Stimulated activated CD4-positive, alpha-beta T cell treated with anti-CD3 and anti-CD28 coated beads, TNF-alpha, amount 100 ng/mL, for 1 hour (primary cell): Measurements from ENCODE around the gene FBXO48.
A peak's percentile ranks its signal among the peaks of the same experiment; 100 is the strongest.
"Not testable (repeated sequence)": the region's sequence is repeated elsewhere in the genome, so short reads cannot be mapped to it uniquely, and the experiment has no call there.

Experiments
- DNase-seq, 3 donors: peaks; one replicate each; pipeline ENCODE4 v3.0.0-alpha.2; 2020; ENCODE audit warnings: low read depth in 3 of 3, low spot score in 1 of 3

Gene FBXO48

DNA sequence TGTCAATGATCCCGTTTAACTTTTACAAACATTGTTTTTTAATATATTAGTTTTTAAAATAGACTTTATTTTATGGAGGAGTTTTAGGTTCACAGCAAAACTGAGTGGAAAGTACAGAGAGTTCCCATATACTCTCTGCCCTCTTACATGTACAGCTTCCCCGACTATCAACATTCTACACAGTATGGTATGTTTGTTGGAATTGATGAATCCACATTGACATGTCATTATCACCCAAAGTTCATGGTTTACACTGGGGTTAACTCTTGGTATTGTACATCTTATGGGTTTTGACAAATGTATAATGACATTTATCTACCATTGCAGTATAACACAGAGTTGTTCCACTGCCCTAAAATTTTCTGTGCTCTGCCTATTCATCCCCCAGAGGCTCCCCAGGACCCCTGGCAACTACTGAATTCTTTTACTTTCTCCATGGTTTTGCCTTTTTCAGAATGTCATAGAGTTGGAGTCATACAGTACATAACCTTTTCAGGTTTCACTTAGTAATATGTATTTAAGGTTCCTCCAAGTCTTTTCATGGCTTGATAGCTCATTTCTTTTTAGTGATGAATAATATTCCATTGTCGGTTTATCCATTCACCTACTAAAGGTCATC is 5.8 kb upstream of the FBXO48 start:
- DNase-seq, result no peak

DNA sequence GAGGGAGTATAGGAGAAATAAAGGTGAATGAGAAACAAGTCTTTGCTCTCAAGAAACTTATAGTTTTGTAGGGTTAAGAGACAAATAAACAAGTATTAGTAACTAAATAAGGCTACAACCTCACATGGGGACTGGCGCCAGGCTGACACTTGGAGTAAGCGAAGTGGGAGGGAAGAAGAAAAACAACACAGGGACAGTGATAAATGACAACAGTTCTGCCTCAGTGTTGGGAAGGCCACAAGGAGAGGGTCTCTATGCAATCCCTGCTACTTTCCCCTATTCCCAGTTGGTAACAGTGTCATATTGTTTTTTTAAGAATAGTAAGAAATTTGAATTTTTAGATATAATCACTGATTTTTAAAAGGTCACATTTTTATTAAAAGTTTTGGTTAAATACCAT is 4.3 kb upstream of the FBXO48 start:
- no peak for DNase-seq

DNA sequence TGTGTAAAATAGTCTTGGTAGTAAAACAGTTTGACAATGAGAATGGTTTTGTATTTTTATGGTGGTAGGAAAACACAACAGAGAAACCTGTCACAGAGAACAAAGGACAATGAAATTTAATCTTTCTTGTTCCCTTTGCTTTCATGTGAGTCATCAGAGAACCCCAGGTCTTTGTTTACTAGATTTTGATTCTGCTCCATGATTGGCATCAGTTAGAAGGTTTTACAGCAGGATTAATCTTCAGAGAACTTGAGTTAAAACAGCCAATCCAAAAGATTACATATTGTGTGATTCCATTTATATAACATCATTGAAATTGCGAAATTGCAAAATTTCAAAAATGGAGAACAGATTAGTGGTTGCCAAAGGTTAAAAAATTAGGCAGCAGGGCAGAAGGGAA is 2.8 kb upstream of the FBXO48 start:
- no peak for DNase-seq

DNA sequence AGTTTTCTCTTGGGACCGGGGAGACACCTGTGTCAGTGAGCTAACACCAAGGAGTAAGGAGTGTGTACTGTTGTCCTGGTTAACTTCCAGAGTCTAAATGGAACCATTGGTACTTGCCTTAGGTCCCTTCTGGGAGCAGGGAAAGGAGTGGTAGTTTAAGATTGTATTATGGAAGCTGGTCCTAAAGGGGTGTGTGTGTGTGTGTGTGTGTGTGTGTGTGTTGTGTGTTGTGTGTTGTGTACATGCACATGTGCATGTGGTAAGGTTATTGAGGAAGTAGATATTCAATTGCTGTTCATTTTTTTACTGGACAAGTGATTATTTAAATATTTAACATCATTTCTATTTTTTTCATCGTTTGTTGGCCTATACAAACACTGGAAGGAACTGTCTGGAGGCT is 1.7 kb upstream of the FBXO48 start:
- DNase-seq, result no peak

DNA sequence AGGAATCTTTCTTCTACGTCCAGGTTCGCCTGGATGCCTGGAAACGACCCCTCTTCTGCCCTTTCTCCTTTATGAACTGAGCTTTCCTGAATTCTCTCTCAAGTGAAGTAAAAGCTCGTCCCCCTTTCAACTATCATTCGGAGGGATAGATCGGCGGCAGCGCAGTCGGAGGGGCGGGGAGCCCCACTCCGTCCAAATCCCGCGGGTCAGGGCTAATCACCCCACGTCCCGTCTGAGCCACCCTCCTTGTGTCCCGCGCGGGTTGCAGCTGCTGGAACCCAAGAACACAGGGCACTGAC is 367 bp downstream of the FBXO48 start:
- DNase-seq, result no peak

DNA sequence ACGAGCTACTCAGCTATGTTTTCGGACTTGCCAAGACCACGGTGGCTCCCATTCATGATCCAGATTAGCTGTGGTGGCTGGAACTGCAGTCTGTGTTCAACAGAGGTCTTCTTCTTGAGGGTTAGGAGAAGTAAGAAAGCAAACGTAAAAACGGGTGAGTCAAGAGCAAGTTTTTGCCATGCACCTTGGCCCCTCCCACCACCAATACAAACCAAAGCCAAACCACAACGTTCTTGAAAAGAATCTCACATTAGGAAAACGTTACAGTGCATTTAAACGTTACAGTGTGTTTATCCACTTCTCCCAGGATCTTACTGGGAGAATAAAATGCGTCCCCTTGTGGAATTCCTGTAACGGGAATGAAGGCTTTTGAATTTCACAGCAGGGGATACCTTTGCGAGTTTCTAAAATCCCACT is 725 bp downstream of the FBXO48 start:
- no peak for DNase-seq

DNA sequence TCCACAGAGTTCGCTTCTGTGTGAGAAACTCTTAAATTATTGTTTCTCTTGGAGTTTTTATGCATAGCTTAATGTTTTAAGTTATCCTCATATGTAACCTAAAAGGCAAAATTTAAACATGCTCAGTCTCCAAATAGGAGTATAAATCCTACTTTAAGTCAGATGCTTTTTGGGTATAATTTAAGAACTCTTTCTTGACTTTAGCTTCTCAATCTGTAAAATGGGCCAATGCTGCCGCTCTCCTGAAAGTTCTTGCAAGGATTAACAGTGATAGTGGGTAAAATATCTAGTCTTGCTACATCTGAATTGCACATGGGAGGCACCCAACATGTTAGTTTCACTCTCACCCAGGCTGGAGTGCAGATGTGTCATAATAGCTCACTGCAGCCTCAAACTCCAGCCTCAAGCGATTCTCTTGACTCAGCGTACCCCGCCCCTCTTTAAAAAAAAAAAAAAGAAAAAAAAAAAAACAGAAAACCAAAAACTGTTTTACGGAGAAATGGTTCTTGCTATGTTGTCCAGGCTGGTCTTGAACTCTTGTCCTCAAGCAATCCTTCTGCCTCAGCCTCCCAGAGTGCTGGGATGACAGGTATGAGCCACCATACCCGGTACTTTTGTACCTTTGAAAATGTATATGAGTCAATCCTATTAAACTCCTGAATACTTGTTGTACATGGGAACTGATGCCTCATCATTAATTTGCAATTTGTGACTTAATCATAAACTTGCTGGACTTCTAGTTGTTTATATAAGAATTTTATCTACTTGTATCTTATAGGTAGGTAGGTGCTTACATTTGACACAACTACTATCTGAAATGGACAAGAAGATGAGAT is 1.8 kb downstream of the FBXO48 start:
- no peak for DNase-seq

DNA sequence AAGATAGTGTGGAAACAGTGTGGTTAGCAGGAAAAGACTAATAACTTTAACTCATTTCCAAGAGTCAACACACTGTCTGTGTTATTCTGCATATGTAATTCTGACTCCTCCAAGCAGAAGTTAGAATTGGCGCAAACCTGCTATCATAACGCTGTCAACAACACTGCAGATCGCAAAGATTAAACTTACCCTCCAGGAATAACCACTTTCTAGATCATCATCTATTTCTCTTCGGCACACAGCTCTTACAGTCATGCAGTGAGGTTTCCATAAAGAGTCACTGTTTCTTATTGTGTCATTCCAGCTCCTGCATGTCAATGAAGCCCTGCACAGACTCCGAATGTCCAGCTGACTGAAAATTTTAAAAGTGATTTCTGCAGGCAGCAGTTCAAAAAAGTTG is 2.4 kb downstream of the FBXO48 start:
- DNase-seq, result no peak

DNA sequence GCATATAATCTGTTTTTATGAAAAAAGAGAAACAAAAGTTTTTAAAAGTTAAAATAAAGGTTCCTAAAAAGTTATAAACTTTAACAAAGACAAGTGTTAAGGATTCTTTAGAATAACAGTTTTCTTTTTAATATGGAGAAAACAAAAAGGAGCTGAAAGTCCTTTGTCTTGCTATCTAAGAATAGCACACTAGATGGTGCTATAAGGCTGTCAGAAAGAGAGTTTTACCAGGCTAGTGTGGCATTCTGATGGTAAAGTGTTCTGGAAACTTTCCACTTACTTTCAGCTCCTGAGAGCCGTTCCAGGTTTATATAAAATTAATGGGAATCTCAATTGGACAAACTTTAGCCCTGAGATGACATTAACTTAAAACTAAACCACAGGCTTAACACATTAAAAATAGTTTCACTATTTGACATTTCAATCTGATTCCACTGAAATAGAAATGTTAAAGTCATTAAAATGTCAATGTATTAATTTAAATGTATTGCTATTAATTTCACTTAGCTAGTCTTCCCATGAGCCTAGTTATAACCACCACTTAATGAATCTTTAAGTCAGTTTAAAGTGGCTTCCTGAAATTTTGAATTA is 3.7 kb downstream of the FBXO48 start:
- no peak for DNase-seq

DNA sequence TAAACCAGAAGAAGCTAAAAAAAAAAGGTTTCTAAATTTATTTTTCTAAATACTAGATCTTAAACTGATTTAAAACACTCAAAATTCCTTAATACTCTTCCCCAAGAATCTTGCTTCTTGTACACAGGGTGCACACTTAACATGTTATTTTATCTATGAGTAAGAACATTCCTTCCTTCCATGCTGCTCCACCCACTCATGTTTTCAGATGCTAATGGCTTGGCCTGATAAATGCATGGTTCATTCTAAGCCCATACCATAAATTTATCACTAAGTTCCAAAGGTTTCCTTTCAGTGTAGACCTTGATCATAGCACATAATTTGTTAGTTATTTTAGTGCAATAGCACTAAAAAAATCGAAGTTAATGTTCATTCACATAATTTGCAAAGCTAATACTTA is 8.1 kb downstream of the FBXO48 start:
- DNase-seq, result no peak

DNA sequence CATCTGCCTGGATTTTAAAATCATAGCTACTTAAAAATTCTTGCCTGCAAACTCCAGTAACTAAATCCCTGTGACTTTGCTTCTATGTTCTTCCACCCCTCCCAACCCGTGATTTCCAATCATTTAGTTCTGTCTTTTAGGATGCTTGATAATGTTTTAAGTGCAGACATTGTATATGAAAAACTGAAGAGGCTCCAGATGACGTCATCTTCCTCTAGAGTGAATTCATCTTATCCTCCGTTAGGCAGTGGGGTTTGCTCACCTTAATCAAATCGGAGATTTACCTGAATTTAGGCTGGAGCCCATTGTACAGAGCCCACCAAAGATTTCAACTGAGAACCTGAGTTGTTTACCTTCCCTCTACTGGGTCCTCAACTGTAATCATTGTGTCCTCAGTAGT is 10.9 kb downstream of the FBXO48 start:
- no peak for DNase-seq

DNA sequence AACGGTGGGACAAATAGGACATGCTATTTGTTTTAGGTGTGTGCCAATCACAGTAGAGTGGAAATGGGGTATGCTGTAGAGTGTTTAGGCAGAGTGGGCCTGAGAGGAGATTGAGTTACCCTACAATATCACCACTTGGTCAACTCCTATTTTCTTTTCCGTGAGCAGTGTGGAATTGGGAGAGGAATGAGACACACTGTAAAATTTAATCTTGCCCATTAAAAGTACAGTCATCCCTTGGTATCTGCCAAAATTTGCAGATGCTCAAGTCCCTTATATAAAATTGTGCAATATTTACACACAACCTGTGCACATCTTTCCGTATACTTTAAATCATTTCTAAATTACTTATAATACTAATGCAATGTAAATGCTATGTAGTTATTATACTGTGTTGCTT is 12.4 kb downstream of the FBXO48 start:
- DNase-seq, result no peak

DNA sequence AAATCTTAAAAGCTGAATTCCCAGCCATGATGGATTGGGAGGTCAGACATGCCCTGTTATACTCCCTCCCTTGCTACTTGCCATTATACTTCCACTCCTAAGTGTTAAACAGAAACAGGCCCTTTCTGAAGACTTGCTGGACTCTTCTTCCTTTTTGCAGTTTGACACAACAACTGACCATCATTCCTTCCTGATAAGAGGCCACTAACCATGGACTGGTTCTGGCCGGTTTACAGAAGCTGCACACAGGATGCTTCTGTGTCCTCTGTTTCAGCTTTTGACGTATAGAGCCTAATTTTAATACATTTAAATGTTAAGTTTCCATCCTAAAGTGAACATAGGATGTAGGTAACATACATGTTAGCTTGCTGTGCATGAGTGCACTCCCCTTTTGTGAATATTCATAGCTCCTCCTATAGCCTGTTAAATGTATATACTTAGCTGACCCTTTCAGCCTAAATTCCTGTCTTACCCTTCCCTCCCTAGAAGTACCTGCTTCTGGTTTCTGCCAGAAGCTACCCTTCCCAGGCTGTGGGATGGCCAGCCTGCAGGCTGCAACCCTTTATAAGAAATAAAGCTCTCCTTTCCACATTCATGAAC is 13.2 kb downstream of the FBXO48 start:
- no peak for DNase-seq

DNA sequence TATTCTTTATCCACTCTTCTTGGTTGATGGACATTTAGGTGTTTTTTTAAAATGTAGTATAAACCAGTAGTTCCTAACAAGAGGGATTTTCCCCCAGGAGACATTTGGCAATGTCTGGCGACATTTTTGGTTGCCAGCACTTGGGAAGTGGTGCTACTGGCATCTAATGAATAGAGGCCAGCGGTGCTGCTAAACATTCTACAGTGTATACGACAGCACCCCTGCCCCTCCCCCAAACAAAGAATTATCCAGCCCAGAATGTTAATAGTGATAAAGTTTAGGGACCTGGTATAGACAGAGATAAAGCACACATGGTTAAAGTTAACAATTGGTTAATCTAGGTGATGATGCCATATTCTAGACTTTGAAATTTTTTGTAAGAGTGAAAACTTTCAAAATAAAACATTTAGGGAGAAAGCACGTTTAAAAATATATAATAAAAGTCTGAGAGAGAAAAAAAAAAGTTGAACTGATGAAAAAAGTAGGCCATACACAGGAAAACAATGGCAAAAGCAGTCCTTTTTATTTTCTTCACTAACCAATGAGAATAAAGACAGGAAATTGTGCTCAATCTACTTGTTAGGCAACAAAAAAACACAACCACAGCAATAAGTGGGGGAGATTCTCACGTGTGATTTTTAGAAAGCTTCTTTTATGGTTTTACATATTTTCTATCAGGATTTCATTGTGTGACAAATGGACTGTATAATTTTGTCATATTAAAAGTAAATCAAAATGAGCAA is 14.8 kb downstream of the FBXO48 start:
- no peak for DNase-seq

DNA sequence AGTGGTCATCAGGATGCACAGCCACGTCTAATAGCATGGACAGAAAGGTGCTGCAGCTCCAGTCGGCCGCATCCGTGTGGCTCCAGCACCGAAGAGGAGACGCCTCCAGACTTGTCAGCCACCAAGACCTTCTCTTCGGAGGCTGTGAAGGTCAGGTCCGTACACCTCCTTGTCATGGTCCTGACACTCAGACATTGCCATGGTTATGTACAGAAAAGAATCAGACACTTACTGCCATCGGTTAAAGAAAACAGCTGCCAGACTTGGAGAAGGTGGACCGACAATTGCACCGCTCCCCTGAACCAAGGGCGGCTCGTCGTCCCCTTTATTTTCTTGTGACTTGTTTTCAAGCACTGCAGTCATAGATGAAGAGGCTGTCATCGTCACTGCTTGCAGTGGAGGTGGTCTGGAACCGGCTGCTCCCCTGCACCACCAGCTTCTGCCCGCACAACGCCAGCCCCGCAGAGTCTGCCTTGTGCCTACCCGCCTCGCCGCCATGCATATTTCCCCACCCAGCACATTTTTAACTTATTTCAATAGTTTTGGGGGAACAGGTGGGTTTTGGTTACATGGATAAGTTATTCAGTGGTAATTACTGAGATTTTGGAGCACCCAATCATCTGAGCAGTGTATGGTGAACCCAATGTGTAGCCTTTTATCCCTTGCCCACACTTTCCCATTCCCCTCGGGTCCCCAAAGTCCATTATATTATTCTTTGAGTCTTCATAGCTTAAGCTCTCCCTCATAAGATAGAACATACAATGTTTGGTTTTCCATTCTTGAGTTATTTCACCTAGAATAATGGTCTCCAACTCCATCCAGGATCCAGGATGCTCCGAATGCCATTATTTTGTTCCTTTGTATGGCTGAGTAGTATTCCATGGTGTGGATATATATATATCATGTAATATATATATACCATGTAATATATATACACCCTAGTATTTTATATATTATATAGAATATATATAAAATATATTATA is 18.1 kb downstream of the FBXO48 start:
- DNase-seq, result no peak

DNA sequence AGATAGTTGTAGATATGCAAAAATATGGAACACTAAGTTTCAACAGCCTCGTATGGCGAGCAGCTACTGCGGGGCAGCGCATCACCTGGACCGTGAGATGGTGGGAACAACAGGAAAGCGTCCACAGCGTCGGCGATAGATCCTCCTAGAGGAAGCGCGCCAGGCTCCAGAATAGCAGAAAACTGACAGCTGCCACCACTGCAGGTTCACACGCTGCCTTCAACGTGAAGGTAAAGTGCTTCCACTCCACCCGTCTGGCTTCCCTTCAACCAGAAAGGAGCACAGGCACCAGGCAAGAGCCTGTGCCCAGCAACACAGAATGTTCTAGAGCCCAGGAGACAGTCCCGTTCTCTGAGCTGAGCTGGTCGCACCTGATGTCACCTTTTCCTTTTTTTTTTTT is 20.0 kb downstream of the FBXO48 start:
- no peak for DNase-seq

DNA sequence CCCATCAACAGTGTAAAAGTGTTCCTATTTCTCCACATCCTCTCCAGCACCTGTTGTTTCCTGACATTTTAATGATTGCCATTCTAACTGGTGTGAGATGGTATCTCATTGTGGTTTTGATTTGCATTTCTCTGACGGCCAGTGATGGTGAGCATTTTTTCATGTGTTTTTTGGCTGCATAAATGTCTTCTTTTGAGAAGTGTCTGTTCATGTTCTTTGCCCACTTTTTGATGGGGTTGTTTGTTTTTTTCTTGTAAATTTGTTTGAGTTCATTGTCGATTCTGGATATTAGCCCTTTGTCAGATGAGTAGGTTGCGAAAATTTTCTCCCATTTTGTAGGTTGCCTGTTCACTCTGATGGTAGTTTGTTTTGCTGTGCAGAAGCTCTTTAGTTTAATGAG is 20.7 kb downstream of the FBXO48 start:
- DNase-seq, result not testable (repeated sequence)

DNA sequence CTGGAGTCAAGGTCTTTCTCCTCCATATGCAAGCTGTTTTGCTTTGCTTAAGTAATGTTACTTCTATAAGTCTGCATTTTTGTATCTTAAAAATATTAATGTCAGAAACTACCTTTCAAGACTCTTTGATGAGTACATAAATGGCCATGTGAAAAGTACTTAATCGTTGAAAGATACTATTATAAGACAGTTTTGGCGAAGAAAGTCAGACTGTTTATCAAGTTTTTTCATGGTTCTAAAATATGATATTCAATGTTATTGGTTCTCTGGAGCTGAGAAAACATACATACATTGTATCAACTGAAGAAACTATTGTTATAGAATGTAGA is 25.1 kb downstream of the FBXO48 start:
- DNase-seq, result no peak

DNA sequence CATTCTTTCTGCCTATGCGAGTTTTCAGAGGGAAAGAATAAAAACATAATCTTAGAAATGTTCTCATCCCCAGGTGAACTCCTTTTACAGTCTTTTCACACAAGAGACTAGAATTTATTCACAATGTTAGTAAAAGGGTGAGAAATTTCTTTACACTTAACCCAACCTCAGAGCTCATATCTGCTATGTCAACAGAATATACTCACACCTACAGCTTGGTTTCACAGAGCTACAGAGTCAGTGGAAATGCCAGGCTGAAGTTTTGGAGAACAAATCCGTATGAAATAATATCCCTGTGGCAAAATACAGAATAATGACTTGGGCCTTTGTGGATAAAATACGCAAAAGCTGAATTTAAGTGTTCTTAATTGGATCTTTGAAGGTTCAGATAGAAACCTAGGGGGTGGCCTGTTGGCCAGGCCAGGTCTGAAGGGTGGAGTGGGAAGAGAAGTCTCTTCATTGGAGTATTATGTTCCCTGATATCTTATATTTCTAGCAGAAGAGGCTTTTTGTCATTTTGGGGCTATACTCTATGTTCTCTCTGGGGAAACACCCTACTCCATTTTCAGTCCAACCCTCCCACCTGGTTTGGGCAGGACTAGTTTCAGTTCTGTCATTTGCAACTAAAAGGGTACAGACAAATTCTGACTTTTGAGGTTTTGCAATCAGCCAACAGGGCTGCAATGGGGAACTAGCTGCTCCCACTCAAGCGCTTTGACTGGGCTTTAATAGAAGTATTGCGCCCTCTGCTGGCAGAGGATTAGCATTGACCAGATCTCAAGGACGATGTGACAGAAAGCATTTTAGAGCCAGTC is 25.7 kb downstream of the FBXO48 start:
- DNase-seq, result peak; percentile 46 to 64 (median 57)
